ENCODE data around the gene IPPK. TPM values are rescaled to one million over a fixed set of nuclear protein-coding genes. Genes with fewer than 3 reads are reported as not detected.

IPPK gene
- total and polyA plus RNA-seq, 2 of the 8 experiments (the other 6 are each of a cell fraction or from before 2014, with no cell fraction given), result 10.5 to 13.6 TPM

GRCh38 chr9:92612816-92613215, 57.1 kb downstream of the IPPK start:
- Histone ChIP-seq H4K20me1 (replicated peaks in 1 of 2; ENCODE audit: control insufficient read depth in 1 of 2, insufficient read depth in 2 of 2, low read length in 2 of 2) (no peaks in the 10 kb centered on the region), H3K27ac (ENCODE audit: low read depth, low read length) (no peak overlapping the region), H3K9ac (replicated peaks in 1 of 4; ENCODE audit: extremely low read depth in 1 of 4, low read depth in 3 of 4, low read length in 3 of 4) (no peak overlapping the region), H3K4ac (replicated peaks; ENCODE audit: insufficient read length, low read depth, low read length) (no peak overlapping the region), H2AFZ (ENCODE audit: low read length) (no peak overlapping the region), H3K4me2 (ENCODE audit: insufficient read depth in 1 of 2, low read depth in 2 of 2, low read length in 2 of 2) (no peak overlapping the region), H3K27me3 (replicated peaks in 1 of 4; ENCODE audit: control insufficient read depth in 3 of 4, extremely low read depth in 1 of 4, insufficient read depth in 3 of 4, low read length in 3 of 4) (no peaks in the 10 kb centered on the region), H2BK5ac (ENCODE audit: low read depth, low read length) (no peak overlapping the region), H2BK12ac (ENCODE audit: low read depth, low read length) (no peak overlapping the region), H3K4me1 (replicated peaks in 1 of 4; ENCODE audit: control insufficient read depth in 3 of 4, insufficient read depth in 4 of 4, low read length in 3 of 4) (no peaks in the 10 kb centered on the region), H3K23me2 (ENCODE audit: low read depth, low read length) (no peaks in the 10 kb centered on the region), H3K4me3 (ENCODE audit: extremely low read depth in 1 of 4, insufficient read depth in 2 of 4, low read depth in 3 of 4, low read length in 4 of 4) (no peak overlapping the region), H3K79me2 (ENCODE audit: control insufficient read depth in 1 of 2, insufficient read depth in 2 of 2, low read length in 2 of 2) (no peaks in the 10 kb centered on the region), H3K36me3 (ENCODE audit: control insufficient read depth in 2 of 4, insufficient read depth in 4 of 4, low read length in 3 of 4) (peaks cover 5 to 19% (median 12%) of the 10 kb centered on the region in 4 experiments; a peak in 6 of 8 replicates), H3K14ac (ENCODE audit: insufficient read length) (no peak overlapping the region), H2BK15ac (ENCODE audit: low read length) (no peak overlapping the region), H2AK5ac (ENCODE audit: low read depth, low read length) (no peak overlapping the region), H2BK20ac (ENCODE audit: low read length) (no peak overlapping the region), H3K18ac (ENCODE audit: extremely low read depth, low read length) (no peak overlapping the region), H4K8ac (ENCODE audit: extremely low read depth, insufficient read depth, low read length) (no peak overlapping the region), H3K79me1 (ENCODE audit: low read depth, low read length) (no peaks in the 10 kb centered on the region), H4K91ac (replicated peaks; ENCODE audit: insufficient read length, low read length) (no peak overlapping the region), H3K9me3 (ENCODE audit: insufficient read depth in 2 of 2, low read depth in 1 of 2, low read length in 1 of 2) (no peaks in the 10 kb centered on the region), H3K23ac (ENCODE audit: insufficient read length) (no peak overlapping the region), H2BK120ac (replicated peaks; ENCODE audit: low read depth, low read length) (no peak overlapping the region), H3K56ac (replicated peaks; ENCODE audit: insufficient read length, low read depth, low read length) (no peak overlapping the region), H4K5ac (ENCODE audit: insufficient read length, low read depth, low read length) (no peak overlapping the region)
- ChIA-PET POLR2A (ENCODE audit: partially characterized antibody) (interaction anchor here (0.8 to 1.3 kb wide), 2 partner anchors 18 to 288 kb away, joined by 3 read pairs; partner anchors contain the start of gene NOL8), CTCF (ENCODE audit: partially characterized antibody) (interaction anchor here (1.0 to 1.5 kb wide), 2 partner anchors 285 to 474 kb away, joined by 3 to 4 read pairs; no protein-coding TSS in a partner anchor)
- no peak for FAIRE-seq
- 95% methylated on average over 11 of the region's 11 CpGs; no CpG with 5 or more reads in 1 of the 2 experiments for WGBS, 2 experiments (ENCODE audit: extremely low coverage in 1 of 2, insufficient coverage in 1 of 2, insufficient read length in 1 of 2, insufficient replicate concordance in 2 of 2, low coverage in 1 of 2, low lambda C conversion rate in 2 of 2, missing lambda C conversion rate in 1 of 2)
- no peak for TF ChIP-seq HDAC6 (IDR thresholded peaks at IDR 0.05; ENCODE audit: low read depth, low read length)
- DNase-seq (ENCODE audit: low read depth in 1 of 2, low spot score in 2 of 2), result no peak

All from H1 (cell line).